Nephron (organoid): ENCODE results near the gene CPZ.
"Not testable (repeated sequence)": the region's sequence is repeated elsewhere in the genome, so short reads cannot be mapped to it uniquely, and the experiment has no call there.

Experiments used
- H3K27ac Mint-ChIP-seq, 3 experiments: 2 replicates each; pipeline ENCODE4 v1.8.0; 2020; ENCODE audit warnings: mixed read lengths in 3 of 3, mild to moderate bottlenecking in 2 of 3, moderate library complexity in 1 of 3
- H3K27me3 Mint-ChIP-seq: 2 replicates; pipeline ENCODE4 v1.8.0; 2021; ENCODE audit warnings: low read depth, mild to moderate bottlenecking, moderate library complexity, mixed read lengths
- H3K36me3 Mint-ChIP-seq: 2 replicates; pipeline ENCODE4 v1.8.0; 2020; ENCODE audit warnings: low read depth, mixed read lengths
- H3K4me1 Mint-ChIP-seq: 2 replicates; pipeline ENCODE4 v1.8.0; 2020; ENCODE audit warnings: mixed read lengths
- H3K4me3 Mint-ChIP-seq, 3 experiments: 2 replicates each; pipeline ENCODE4 v1.8.0; 2020; ENCODE audit warnings: mild to moderate bottlenecking in 3 of 3, mixed read lengths in 3 of 3, moderate library complexity in 2 of 3
- H3K9me3 Mint-ChIP-seq: 2 replicates; pipeline ENCODE4 v1.8.0; 2020; ENCODE audit warnings: mixed read lengths
- TF ChIP-seq, protein P1 (sequence below), 3 experiments: fragments of 200-600 bp; sonication (generic); IDR thresholded peaks; one replicate each; pipeline ENCODE4 v1.5.0; 2021; ENCODE audit warnings: antibody characterized with exemption in 3 of 3; ENCODE audit not compliant: unreplicated experiment in 3 of 3

The CPZ gene

DNA sequence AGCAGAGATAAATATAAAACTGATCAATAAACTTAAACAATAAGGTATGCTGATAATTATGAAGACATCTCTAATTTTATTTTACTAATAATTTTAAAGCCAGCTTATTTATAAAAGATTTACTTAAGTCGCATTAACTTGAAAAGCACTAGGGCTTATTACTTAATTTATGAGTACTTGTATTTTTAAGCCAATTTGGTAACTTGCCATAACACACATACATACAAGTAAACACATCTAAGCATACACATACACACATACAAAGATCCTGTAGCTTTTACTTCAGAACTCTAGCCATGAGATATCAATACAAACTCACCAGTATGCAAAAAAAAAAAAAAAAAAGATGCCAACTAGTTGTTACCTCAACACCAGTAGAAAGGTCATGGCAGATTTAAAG lies 22.4 kb upstream of the CPZ start:
- no peak overlapping the region for H3K4me3 Mint-ChIP-seq
- no peaks in the 10 kb centered on the region for H3K36me3 Mint-ChIP-seq
- H3K27me3 Mint-ChIP-seq: peaks cover 24% of the 10 kb centered on the region
- no peaks in the 10 kb centered on the region for H3K9me3 Mint-ChIP-seq
- H3K4me1 Mint-ChIP-seq: peaks cover 7% of the 10 kb centered on the region
- H3K27ac Mint-ChIP-seq: no peak overlapping the region
- TF ChIP-seq, protein P1, sequence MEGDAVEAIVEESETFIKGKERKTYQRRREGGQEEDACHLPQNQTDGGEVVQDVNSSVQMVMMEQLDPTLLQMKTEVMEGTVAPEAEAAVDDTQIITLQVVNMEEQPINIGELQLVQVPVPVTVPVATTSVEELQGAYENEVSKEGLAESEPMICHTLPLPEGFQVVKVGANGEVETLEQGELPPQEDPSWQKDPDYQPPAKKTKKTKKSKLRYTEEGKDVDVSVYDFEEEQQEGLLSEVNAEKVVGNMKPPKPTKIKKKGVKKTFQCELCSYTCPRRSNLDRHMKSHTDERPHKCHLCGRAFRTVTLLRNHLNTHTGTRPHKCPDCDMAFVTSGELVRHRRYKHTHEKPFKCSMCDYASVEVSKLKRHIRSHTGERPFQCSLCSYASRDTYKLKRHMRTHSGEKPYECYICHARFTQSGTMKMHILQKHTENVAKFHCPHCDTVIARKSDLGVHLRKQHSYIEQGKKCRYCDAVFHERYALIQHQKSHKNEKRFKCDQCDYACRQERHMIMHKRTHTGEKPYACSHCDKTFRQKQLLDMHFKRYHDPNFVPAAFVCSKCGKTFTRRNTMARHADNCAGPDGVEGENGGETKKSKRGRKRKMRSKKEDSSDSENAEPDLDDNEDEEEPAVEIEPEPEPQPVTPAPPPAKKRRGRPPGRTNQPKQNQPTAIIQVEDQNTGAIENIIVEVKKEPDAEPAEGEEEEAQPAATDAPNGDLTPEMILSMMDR (IDR thresholded peaks at IDR 0.05; ENCODE audit: unreplicated experiment in 3 of 3): no peak

DNA sequence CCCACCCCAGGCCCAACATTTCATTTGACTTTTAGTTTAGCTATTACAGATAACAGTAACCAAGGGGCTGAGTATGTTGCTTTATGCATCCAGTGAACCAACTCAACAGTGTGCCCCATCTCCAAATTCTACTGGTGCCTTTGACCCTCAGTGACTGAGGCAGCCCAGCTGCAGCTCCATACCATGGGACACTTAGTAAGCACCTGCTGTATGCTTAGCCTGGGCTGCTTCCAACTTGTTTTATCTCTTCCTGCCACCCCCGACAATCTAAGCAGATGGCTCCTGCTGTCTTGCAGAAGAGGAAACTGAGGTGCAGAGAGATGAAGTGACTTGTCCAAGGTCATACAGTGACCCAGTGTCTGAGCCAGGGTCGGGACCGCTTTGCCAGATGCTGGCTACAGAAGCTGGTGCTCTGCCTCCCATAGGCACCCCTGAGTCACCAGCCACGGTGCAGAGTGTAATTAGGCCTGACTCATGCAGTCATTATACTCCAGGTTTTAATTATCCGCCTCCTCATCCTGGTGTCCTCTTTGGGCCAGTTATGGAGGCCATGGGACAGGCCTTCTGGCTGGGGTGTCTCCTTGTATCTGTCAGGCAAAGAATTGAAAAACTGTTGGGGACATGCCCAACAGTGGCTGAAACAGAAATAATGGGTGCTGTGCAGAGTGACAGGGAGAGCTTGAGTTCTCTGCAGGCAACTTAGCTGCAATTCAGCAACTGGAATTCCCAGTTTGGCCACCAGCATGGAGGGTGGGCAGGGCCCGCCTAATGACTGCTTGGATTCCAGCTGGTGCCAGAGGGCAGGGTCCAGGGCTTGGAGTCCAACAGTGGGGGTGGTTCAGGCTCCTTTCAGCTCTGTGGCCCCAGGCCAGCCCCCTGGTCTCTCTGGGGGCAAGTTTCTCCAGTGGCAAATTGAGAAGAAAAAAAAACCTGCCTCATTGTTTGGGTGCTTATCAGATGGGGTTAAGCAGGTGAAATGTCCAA lies 20.6 kb upstream of the CPZ start:
- H3K9me3 Mint-ChIP-seq: no peaks in the 10 kb centered on the region
- no peak overlapping the region for H3K4me3 Mint-ChIP-seq
- H3K27ac Mint-ChIP-seq: no peak overlapping the region
- no peaks in the 10 kb centered on the region for H3K36me3 Mint-ChIP-seq
- TF ChIP-seq, protein P1 (IDR thresholded peaks at IDR 0.05; ENCODE audit: unreplicated experiment in 3 of 3): no peak
- peaks cover 25% of the 10 kb centered on the region for H3K27me3 Mint-ChIP-seq
- H3K4me1 Mint-ChIP-seq: peaks cover 6% of the 10 kb centered on the region

DNA sequence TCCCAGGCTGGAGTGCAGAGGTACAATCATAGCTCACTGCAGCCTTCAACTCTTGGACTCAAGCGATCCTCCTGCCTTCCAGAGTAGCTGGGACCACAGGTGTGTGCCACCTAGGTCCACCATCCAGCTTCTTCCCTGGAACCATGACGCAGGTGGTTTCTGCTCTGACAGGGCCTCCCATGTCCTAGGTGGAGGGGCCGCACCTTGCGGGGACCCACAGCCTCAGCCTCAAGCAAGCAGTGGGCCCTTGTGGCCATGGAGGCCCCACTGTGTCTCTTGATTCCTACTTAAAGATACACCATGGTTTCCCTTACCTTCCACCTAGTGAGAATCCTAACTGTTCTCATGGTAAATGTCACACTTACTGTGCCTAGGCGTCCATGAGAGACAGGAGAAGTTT lies 19.3 kb upstream of the CPZ start:
- Mint-ChIP-seq H3K36me3 (no peaks in the 10 kb centered on the region), H3K9me3 (no peaks in the 10 kb centered on the region), H3K4me1 (no peaks in the 10 kb centered on the region), H3K27me3 (peaks cover 30% of the 10 kb centered on the region), H3K4me3 (no peak overlapping the region), H3K27ac (no peak overlapping the region)
- TF ChIP-seq, protein P1 (IDR thresholded peaks at IDR 0.05; ENCODE audit: unreplicated experiment in 3 of 3): no peak

DNA sequence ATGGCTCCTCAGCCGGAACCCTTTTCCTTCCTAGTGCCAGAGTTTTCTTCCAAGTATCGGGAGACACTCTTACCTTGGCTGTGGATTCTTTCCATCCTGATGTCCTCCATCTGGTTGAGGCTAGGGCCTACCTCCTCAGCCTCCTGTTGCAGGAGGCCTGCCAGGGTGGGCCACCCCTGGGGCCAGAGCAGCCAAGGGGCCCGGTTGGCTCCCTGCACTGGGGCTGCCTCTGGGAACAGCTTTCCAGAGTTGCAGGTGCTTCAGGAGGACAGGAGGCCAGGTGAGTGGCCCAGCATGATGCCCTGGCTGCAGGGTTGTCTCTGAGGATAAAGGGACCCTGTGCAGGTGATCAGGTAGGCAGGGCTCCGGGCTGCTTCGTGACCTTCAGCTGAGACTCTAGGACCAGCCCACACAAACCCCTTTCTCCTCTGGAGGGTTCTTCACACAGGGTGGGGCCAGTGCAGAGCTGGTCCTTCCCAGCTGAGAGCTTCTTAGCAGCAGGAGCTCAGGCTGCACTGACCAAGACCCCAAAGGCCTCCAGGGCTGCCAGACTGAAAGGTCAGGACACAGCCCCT lies 17.7 kb upstream of the CPZ start:
- TF ChIP-seq, protein P1 (IDR thresholded peaks at IDR 0.05; ENCODE audit: unreplicated experiment in 3 of 3): no peak
- no peaks in the 10 kb centered on the region for H3K4me1 Mint-ChIP-seq
- no peaks in the 10 kb centered on the region for H3K9me3 Mint-ChIP-seq
- H3K36me3 Mint-ChIP-seq: no peaks in the 10 kb centered on the region
- peaks cover 41% of the 10 kb centered on the region for H3K27me3 Mint-ChIP-seq
- H3K4me3 Mint-ChIP-seq: no peak overlapping the region
- no peak overlapping the region for H3K27ac Mint-ChIP-seq

DNA sequence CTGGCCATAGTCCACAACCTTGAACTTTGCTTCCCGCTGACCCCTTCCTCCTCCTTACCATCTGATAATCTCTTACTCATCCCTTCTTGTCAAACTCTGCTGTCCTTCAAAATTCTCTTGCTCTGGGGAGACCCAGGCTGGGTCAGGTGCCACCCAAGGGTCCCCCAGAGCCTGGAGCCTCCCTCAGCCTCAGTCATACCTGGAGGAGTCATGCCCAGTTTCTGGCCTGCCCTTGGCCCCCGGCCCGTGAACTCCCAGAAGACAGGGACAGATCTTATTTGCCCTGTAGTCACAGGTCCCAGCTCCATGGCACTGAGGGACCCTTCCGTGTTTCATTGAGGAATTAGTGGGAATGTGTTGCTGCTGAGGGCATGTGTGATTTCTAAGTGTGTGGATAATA lies 17.1 kb upstream of the CPZ start:
- Mint-ChIP-seq H3K27me3 (peaks cover 47% of the 10 kb centered on the region), H3K9me3 (no peaks in the 10 kb centered on the region), H3K27ac (no peak overlapping the region), H3K4me1 (no peaks in the 10 kb centered on the region), H3K4me3 (peak overlapping the region in 1 of 3 experiments; percentile 28), H3K36me3 (no peaks in the 10 kb centered on the region)
- TF ChIP-seq, protein P1 (IDR thresholded peaks at IDR 0.05; ENCODE audit: unreplicated experiment in 3 of 3): no peak

DNA sequence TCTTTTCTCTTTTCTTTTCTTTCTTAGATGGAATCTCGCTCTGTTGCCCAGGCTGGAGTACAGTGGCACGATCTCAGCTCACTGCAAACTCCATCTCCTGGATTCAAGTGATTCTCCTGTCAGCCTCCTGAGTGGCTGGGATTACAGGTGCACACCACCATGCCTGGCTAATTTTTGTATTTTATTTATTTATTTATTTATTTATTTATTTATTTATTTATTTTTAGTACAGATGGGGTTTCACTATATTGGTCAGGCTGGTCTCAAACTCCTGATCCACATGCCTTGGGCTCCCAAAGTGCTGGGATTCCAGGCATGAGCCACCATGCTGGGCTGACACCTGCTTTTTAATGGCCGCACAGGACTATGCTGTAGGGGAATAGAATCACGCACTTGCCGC lies 16.0 kb upstream of the CPZ start:
- H3K4me1 Mint-ChIP-seq, H3K36me3 Mint-ChIP-seq, H3K4me3 Mint-ChIP-seq, H3K9me3 Mint-ChIP-seq, H3K27ac Mint-ChIP-seq: not testable (repeated sequence)
- peaks cover 53% of the 10 kb centered on the region for H3K27me3 Mint-ChIP-seq
